GM20431 (cell line): ENCODE results near the gene ID2.
"Not testable (repeated sequence)": the region's sequence is repeated elsewhere in the genome, so short reads cannot be mapped to it uniquely, and the experiment has no call there.

Experiments used
- in situ Hi-C: fragments of 300-500 bp; cut with MseI, MboI; formaldehyde crosslinking; loops from one replicate; pipeline ENCODE4 v1.15.0; 2020; ENCODE audit warnings: low sequenced_read_pairs; ENCODE audit not compliant: unreplicated experiment

ID2 gene

GRCh38 chr2:8719528-8719927, 37.7 kb downstream of the ID2 start:
- in situ Hi-C loops: no loop called here

GRCh38 chr2:8720741-8721140, 38.9 kb downstream of the ID2 start:
- in situ Hi-C loops: no loop called here

- in situ Hi-C loops: no loop called here
Observed at GRCh38 chr2:8721410-8721809, 39.6 kb downstream of the ID2 start.

DNA sequence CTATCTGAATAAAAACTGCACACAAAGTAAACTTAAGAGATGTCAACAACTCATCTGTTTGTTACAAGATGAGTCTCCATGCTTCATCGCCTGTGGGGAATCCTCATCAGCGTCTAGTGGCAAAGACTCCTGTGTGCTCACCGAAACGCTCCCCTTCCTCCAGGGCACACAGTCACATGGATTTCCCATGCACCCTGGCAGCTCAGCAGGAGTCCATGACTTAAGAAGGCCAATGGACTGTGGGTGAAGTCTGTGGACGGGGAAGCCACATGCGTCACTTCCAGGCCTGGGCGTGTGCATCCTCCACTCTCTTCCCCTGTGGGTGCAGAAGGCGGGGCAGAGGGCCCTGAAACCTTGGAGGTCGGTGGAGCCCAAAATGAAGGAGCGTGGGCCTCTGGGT, 41.1 kb downstream of the ID2 start:
- in situ Hi-C loops: no loop called here

DNA sequence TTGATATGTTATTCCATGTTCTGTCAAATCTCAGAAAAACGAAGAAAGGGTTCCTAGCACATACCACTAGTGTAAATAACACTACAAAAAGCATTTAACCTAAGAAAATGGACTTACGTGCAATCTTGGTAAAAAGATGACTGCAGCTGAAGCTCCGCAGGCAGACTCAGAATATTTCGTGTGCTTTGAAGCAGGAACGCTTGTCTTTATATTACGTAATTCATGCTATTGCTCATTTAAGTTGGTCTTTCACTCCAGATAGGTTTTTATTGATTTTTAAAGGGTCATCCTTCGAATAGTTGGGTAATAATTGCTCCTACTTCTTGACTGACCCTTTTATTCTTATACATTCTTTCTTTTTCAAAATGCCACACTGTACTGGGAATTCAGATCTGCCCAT, 44.0 kb downstream of the ID2 start:
- in situ Hi-C loops: no loop called here

DNA sequence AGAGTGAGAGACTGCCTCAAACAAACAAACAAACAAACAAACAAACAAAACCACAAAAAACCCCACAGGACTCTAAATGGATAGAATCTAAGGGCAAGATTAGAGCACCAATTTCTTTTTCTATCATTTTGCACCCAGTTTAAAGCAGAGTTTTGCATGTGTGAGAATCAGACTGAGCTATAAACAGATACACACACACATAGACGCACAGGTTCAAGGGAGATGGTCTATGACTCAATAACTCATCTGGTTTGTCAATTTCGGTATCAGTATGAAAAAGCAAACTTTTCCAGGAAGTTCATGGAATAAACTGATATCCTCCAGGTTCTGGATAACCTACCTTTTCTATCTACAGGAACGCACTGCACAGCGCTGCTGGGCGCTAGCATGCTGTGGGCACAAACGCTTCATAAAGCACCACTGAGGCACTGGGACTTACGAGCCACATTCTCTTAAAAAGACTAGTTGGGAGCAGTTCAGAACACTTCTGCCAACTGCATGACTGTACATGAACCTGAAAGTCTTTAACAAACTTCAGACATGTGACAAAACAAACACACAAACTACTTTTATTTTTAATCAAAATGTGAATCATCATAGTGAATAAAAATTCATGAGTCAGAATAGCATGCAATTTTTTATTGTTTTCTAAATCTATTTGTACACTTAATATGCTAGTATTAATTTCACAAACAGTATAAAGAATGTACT, 46.6 kb downstream of the ID2 start:
- in situ Hi-C loops: no loop called here

DNA sequence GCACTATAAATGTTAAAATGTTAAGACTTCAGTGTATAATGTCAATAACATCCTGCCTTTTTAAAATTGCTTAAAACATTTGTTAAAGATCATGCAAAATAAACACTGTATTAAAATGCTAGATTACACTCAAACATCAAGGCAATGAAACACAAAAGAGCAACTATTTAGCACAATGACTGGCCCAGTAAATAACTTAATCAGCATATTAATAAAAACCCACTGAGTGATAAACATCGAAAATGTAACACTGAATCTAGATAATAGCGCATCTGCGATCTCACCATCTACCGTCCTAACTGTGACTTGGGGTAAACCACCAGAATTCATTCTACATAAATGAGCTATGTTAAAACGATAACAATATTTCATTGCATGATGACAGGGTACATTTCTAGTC, 47.2 kb downstream of the ID2 start:
- in situ Hi-C loops: not testable (repeated sequence)

DNA sequence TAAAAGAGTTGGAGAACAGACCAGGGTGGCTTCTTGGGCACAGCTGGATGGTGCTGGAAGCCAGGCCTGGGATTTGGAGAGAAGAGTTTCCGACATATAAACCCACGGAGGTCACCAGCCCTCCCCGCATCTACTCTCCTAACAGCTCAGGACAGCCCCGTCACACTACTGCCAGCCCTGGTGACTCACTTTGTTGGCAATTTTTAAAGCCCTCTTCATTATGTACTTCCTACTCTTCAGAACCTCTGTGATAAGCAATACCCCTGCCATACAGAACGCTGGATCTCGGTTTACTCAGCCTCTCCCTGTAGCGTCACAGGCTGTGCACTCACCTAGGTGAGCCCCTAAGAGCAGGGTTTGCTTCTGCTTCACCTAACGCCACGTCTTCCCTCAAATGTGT, 48.1 kb downstream of the ID2 start:
- in situ Hi-C loops: no loop called here

DNA sequence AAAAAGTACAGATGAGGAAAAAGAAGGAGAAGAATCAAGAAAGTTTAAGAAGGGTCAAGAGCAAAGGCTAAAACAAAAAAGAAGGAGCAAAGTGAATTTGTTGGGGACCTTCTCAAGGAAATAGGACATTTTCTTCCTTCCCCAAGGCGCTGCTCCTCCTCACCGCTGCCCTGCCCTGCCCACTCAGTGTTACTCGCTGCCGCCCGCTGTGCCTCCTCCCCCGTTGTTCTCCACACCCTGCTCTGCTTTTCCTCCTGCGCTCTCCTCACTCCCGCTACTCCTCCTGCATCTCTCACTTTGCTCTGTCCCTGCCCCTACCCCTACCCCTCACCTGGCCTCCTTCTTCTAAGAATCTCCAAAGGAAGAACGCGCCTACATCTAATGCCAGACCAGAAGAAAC, 50.7 kb downstream of the ID2 start:
- in situ Hi-C loops: no loop called here
